ENCODE data around the gene RALGPS1.
"Not testable (repeated sequence)": the region's sequence is repeated elsewhere in the genome, so short reads cannot be mapped to it uniquely, and the experiment has no call there.

RALGPS1 gene

GRCh38 chr9:127166651-127167524 lies 252.3 kb downstream of the RALGPS1 start:
- in situ Hi-C loops (cut with HindIII; ENCODE audit: low pct_ligation_motif_present, low pct_unique_long_range_greater_than_20kb, low sequenced_read_pairs): no loop called here
- peak; percentile 70 for DNase-seq

DNA sequence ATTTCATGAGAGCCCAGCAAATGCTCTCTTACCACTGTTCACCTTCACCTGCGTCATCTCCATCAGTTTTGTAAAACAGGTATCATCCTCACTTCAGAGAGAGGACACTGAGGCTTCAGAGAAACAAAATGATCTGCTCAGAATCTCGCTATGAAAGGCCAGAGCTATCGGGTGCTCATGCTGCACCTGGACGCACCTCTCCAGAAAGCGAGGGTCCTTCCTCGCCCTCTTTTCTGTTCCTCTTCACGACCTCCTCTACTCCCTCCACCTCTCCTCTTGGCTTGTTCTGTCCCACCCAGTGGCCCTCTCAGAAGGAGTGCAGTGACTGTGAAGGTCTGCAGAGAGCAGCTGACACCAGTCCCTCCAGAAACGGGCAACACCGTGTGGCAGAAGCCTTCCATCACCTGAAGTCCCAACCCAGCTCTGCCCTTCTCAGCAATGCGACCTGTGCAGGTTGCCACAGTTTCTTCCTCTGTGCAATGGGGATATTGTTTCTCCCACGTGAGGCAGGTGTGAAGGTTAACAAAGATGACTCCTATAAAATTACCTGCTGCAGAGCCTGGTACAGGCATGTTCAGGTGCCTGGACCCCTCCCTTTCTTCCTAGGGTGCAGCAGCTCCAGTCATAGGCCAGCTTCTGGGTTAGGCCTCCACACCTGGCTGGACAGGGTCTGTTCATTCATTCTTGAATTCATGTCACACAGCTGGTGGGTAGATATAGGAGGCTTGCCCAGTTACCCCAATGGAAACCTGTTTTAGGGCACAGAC lies 253.2 kb downstream of the RALGPS1 start:
- in situ Hi-C loops (cut with HindIII; ENCODE audit: low pct_ligation_motif_present, low pct_unique_long_range_greater_than_20kb, low sequenced_read_pairs): no loop called here

GRCh38 chr9:127168756-127169574 lies 254.4 kb downstream of the RALGPS1 start:
- in situ Hi-C loops (cut with HindIII; ENCODE audit: low pct_ligation_motif_present, low pct_unique_long_range_greater_than_20kb, low sequenced_read_pairs): no loop called here
- no peak for DNase-seq

More for the DNA sequence above, 253.2 kb downstream of the RALGPS1 start:
- no peak for DNase-seq

- in situ Hi-C loops (cut with HindIII; ENCODE audit: low pct_ligation_motif_present, low pct_unique_long_range_greater_than_20kb, low sequenced_read_pairs): no loop called here
- no peak for DNase-seq
These were observed 254.9 kb downstream of the RALGPS1 start for GRCh38 chr9:127169575-127169883.

DNA sequence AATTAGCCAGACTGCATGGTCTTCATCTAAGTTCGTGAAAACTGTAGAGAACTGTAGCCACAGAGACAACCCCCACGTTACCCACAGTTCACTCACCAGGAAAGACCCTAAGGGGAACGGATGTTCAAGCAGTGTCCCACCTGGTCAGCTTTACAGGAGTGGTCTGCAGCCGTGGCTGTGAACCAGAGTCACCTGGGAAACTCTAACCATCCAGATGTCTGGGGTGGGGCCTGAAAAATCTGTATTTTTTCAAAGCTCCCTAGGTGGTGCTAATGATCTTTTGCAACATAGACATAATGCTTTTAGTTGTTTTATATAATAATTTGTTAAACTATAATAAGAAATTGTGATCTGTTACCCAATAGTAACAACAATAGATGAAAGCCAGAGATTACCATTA lies 255.5 kb downstream of the RALGPS1 start:
- in situ Hi-C loops (cut with HindIII; ENCODE audit: low pct_ligation_motif_present, low pct_unique_long_range_greater_than_20kb, low sequenced_read_pairs): no loop called here
- DNase-seq: no peak

DNA sequence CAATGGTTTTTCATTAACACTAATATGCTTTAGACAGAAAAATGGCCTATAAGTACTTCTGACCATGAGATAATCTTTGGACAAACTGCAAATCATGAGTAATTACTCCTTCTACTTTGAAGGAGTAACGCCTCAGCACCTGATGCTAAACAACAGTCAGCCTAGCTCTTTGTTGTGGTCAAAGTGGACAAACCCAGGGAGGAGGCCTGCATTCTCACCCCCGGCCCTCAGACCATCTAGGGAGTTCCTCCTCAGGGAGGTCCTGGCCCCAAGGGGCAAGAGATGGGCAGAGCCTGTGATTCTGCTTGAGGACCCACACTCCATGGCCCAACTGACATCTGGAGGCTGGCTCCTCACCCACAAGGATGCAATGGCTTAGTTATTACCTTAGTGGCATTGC lies 256.1 kb downstream of the RALGPS1 start:
- in situ Hi-C loops (cut with HindIII; ENCODE audit: low pct_ligation_motif_present, low pct_unique_long_range_greater_than_20kb, low sequenced_read_pairs): no loop called here
- DNase-seq: peak; percentile 12

DNA sequence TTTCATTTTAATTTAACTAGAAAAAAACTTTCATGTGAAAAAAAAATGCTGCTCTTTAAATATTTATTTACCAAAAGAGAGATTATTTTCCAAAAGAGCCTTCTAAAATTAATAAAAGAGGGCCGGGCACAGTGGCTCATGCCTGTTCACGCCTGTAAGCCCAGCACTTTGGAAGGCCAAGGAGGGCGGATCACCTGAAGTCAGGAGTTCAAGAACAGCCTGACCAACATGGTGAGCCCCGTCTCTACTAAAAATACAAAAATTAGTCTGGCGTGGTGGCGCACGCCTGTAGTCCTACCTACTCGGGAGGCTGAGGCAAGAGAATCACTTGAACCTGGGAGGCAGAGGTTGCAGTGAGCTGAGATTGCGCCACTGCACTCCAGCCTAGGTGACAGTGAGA lies 256.8 kb downstream of the RALGPS1 start:
- in situ Hi-C loops (cut with HindIII; ENCODE audit: low pct_ligation_motif_present, low pct_unique_long_range_greater_than_20kb, low sequenced_read_pairs); DNase-seq: not testable (repeated sequence)

DNA sequence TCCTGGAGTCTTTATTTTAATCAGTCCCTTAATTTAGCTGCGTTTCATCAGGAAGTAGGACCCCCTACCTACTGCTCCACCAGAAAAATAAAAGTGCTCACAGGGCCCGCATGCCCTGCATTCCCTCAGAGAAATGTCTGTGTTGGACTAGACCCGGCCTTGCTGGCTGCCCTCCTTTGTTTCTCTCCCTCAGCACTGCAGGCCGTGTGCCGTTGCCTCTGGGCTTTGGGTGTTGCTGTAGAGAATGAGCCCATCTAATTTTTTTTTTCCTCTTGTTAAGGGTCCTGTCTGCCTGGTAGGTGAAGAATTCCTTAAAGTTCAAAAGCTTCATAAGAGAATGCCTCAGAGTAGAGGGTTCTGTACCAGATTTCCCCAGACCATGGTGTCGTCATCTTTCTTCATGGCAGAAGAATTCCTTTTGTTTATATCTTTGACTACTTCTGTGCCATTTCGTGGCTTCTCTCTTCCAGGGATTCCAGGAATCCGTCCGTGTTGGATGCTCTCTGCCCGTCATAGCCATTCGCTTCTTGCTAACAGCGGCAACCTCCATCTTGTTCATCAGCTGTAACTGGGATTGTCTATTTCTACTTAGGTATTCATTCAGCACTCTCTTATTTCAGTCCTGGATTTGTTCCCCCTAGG lies 257.6 kb downstream of the RALGPS1 start:
- no peak for DNase-seq

GRCh38 chr9:127173063-127173462 lies 258.5 kb downstream of the RALGPS1 start:
- in situ Hi-C loops (cut with HindIII; ENCODE audit: low pct_ligation_motif_present, low pct_unique_long_range_greater_than_20kb, low sequenced_read_pairs): no loop called here
- DNase-seq: no peak

More for the DNA sequence above, 257.6 kb downstream of the RALGPS1 start:
- in situ Hi-C loops (cut with HindIII; ENCODE audit: low pct_ligation_motif_present, low pct_unique_long_range_greater_than_20kb, low sequenced_read_pairs): no loop called here

- in situ Hi-C loops (cut with HindIII; ENCODE audit: low pct_ligation_motif_present, low pct_unique_long_range_greater_than_20kb, low sequenced_read_pairs): no loop called here
- DNase-seq: no peak
These were observed 260.1 kb downstream of the RALGPS1 start for GRCh38 chr9:127174386-127175318.

DNA sequence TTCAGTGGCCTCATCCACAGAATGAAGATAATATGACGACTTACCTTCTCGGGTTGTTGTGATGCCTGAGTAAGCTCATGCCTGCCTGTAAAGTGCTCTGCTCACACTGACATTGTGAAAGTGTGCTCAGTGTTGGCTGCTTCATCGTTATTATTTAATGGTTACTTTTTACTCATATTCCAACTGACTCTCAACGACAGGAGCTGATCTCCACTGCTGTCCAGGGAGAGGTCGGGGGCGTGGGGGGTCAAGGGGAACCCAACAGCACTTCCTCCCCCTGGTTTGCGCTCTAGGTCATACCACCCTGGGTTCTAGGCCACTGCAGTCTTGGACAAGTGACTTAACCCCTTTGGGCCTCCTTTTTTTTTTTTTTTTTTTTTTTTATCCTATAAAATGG lies 260.7 kb downstream of the RALGPS1 start:
- in situ Hi-C loops (cut with HindIII; ENCODE audit: low pct_ligation_motif_present, low pct_unique_long_range_greater_than_20kb, low sequenced_read_pairs): no loop called here

DNA sequence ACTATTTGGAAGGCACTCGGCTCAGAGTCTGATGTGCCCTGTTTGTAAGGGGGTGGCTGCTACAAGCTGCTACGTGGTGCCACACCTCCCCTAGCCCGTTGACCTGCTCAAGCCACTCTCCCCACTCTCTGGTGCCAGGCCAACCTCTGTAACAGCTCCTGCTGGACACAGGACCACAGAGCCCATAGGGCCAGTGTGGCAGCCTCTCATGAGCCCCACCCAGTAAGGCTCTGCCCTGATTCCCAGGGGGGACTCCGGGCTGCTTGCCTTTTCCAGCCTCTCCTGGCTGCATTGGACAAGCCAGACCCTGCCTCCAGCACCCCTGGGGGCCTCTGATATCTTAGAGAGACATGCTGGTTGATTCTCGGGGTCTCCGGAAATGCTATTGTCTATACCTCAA lies 261.2 kb downstream of the RALGPS1 start:
- in situ Hi-C loops (cut with HindIII; ENCODE audit: low pct_ligation_motif_present, low pct_unique_long_range_greater_than_20kb, low sequenced_read_pairs): no loop called here
- no peak for DNase-seq

More for the DNA sequence above, 260.7 kb downstream of the RALGPS1 start:
- no peak for DNase-seq

- in situ Hi-C loops (cut with HindIII; ENCODE audit: low pct_ligation_motif_present, low pct_unique_long_range_greater_than_20kb, low sequenced_read_pairs): no loop called here
These were observed 262.0 kb downstream of the RALGPS1 start for GRCh38 chr9:127176631-127177030.

DNA sequence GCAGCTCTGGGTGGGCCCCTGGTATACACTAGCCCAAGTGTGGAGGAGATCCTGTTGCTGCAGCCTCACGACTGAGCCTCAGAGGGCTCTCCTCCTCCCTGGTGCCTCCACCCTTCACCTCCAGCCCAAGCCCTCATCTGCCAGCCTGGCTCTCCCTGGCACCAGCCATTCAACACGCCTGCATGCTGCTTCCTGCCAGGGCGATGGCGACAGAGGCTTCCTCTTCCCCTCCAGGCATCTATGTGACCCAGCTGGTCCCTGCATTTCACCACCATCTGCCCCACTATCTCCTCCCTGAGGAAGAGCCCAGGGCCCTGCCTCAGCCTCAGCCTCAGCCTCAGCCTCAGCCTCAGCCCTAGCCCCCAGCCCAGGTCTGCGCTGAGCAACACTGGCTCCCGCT lies 262.6 kb downstream of the RALGPS1 start:
- DNase-seq: no peak
- in situ Hi-C loops (cut with HindIII; ENCODE audit: low pct_ligation_motif_present, low pct_unique_long_range_greater_than_20kb, low sequenced_read_pairs): no loop called here

More at GRCh38 chr9:127176631-127177030, 262.0 kb downstream of the RALGPS1 start:
- no peak for DNase-seq

GRCh38 chr9:127177665-127178265 lies 263.2 kb downstream of the RALGPS1 start:
- DNase-seq: no peak
- in situ Hi-C loops (cut with HindIII; ENCODE audit: low pct_ligation_motif_present, low pct_unique_long_range_greater_than_20kb, low sequenced_read_pairs): no loop called here

- in situ Hi-C loops (cut with HindIII; ENCODE audit: low pct_ligation_motif_present, low pct_unique_long_range_greater_than_20kb, low sequenced_read_pairs): no loop called here
- no peak for DNase-seq
These were observed 264.4 kb downstream of the RALGPS1 start for GRCh38 chr9:127178686-127179632.
